ENCODE measurements around the gene ZNF331.
"Not testable (repeated sequence)": the region's sequence is repeated elsewhere in the genome, so short reads cannot be mapped to it uniquely, and the experiment has no call there.

ZNF331 gene

GRCh38 chr19:53507523-53508442, 30.2 kb upstream of the ZNF331 start:
- no peak overlapping the region for H3K27ac ChIP-seq
- no peak for TF ChIP-seq CTCF (conservative IDR thresholded peaks at IDR 0.05)
- TF ChIP-seq ZFX (IDR thresholded peaks at IDR 0.05) = no peak

GRCh38 chr19:53509443-53509842, 28.5 kb upstream of the ZNF331 start:
- H3K27ac ChIP-seq = no peak overlapping the region
- TF ChIP-seq ZFX (IDR thresholded peaks at IDR 0.05) = no peak
- TF ChIP-seq CTCF (conservative IDR thresholded peaks at IDR 0.05) = no peak

- TF ChIP-seq ZFX (IDR thresholded peaks at IDR 0.05) (no peak), CTCF (conservative IDR thresholded peaks at IDR 0.05) (no peak)
- no peak overlapping the region for H3K27ac ChIP-seq
These were observed 28.1 kb upstream of the ZNF331 start for GRCh38 chr19:53509845-53510244.

- no peak for TF ChIP-seq CTCF (conservative IDR thresholded peaks at IDR 0.05)
- no peak for TF ChIP-seq ZFX (IDR thresholded peaks at IDR 0.05)
- H3K27ac ChIP-seq = no peak overlapping the region
These were observed 26.6 kb upstream of the ZNF331 start for GRCh38 chr19:53511357-53511756.

GRCh38 chr19:53511933-53512374, 26.0 kb upstream of the ZNF331 start:
- no peak overlapping the region for H3K27ac ChIP-seq
- TF ChIP-seq ZFX (IDR thresholded peaks at IDR 0.05) (no peak), CTCF (conservative IDR thresholded peaks at IDR 0.05) (peak; percentile 90)

- H3K27ac ChIP-seq = not testable (repeated sequence)
These were observed 22.9 kb upstream of the ZNF331 start for GRCh38 chr19:53515047-53515446.

- no peak overlapping the region for H3K27ac ChIP-seq
- TF ChIP-seq CTCF (conservative IDR thresholded peaks at IDR 0.05) = no peak
- no peak for TF ChIP-seq ZFX (IDR thresholded peaks at IDR 0.05)
These were observed 20.7 kb upstream of the ZNF331 start for GRCh38 chr19:53517114-53517741.

All from C4-2B (cell line).